GM12892 (cell line): ENCODE data around the gene PPP1R11.

Experiments used
- POLR2A ChIP-seq: IDR thresholded peaks from 2 replicates; pipeline ENCODE4 v1.6.1; 2011; ENCODE audit warnings: low read depth, low read length, control low read depth
- TAF1 ChIP-seq: IDR thresholded peaks from 2 replicates; pipeline ENCODE4 v1.6.1; 2011; ENCODE audit warnings: low read depth, mild to moderate bottlenecking, control low read depth, low read length, borderline replicate concordance

- no peak for TF ChIP-seq POLR2A
- no peak for TF ChIP-seq TAF1
Observed at GRCh38 chr6:30103872-30104179, 36.8 kb downstream of the PPP1R11 start.
